Measurements from ENCODE around the gene SLC15A3.

The SLC15A3 gene

GRCh38 chr11:60897496-60897895, 54.5 kb downstream of the SLC15A3 start:
- no peaks in the 10 kb centered on the region for H3K4me1 ChIP-seq (ENCODE audit: insufficient read depth, low read length)
- H3K27me3 ChIP-seq (ENCODE audit: control insufficient read depth in 1 of 2, insufficient read depth in 2 of 2, low read length in 2 of 2), result no peaks in the 10 kb centered on the region
- peaks cover 86% of the 10 kb centered on the region for H3K36me3 ChIP-seq (ENCODE audit: insufficient read depth, low read length)
- no peaks in the 10 kb centered on the region for H3K9me3 ChIP-seq (ENCODE audit: low read length)
- no peak overlapping the region for H3K4me3 ChIP-seq (ENCODE audit: low read depth in 1 of 2, low read length in 2 of 2)
- H3K9ac ChIP-seq (ENCODE audit: low read length), result no peak overlapping the region
- no peak overlapping the region for H3K27ac ChIP-seq (ENCODE audit: low read depth, low read length)

GRCh38 chr11:60895687-60896086, 56.3 kb downstream of the SLC15A3 start:
- Histone ChIP-seq H3K36me3 (ENCODE audit: insufficient read depth, low read length) (peaks cover 80% of the 10 kb centered on the region), H3K9ac (ENCODE audit: low read length) (no peak overlapping the region), H3K9me3 (ENCODE audit: low read length) (no peaks in the 10 kb centered on the region), H3K27me3 (ENCODE audit: control insufficient read depth in 1 of 2, insufficient read depth in 2 of 2, low read length in 2 of 2) (no peaks in the 10 kb centered on the region), H3K4me1 (ENCODE audit: insufficient read depth, low read length) (no peaks in the 10 kb centered on the region), H3K4me3 (ENCODE audit: low read depth in 1 of 2, low read length in 2 of 2) (no peak overlapping the region), H3K27ac (ENCODE audit: low read depth, low read length) (no peak overlapping the region)

- Histone ChIP-seq H3K4me3 (ENCODE audit: low read depth in 1 of 2, low read length in 2 of 2) (no peak overlapping the region), H3K36me3 (ENCODE audit: insufficient read depth, low read length) (peaks cover 56% of the 10 kb centered on the region), H3K27ac (ENCODE audit: low read depth, low read length) (no peak overlapping the region), H3K4me1 (ENCODE audit: insufficient read depth, low read length) (no peaks in the 10 kb centered on the region), H3K27me3 (ENCODE audit: control insufficient read depth in 1 of 2, insufficient read depth in 2 of 2, low read length in 2 of 2) (no peaks in the 10 kb centered on the region), H3K9ac (ENCODE audit: low read length) (no peak overlapping the region), H3K9me3 (ENCODE audit: low read length) (no peaks in the 10 kb centered on the region)
These were observed 60.8 kb downstream of the SLC15A3 start for GRCh38 chr11:60891103-60891741.

- Histone ChIP-seq H3K9ac (ENCODE audit: low read length) (no peak overlapping the region), H3K27ac (ENCODE audit: low read depth, low read length) (no peak overlapping the region), H3K4me1 (ENCODE audit: insufficient read depth, low read length) (no peaks in the 10 kb centered on the region), H3K9me3 (ENCODE audit: low read length) (no peaks in the 10 kb centered on the region), H3K4me3 (ENCODE audit: low read depth in 1 of 2, low read length in 2 of 2) (no peak overlapping the region), H3K27me3 (ENCODE audit: control insufficient read depth in 1 of 2, insufficient read depth in 2 of 2, low read length in 2 of 2) (no peaks in the 10 kb centered on the region), H3K36me3 (ENCODE audit: insufficient read depth, low read length) (peaks cover 50% of the 10 kb centered on the region)
These were observed 61.3 kb downstream of the SLC15A3 start for GRCh38 chr11:60890696-60891095.

- Histone ChIP-seq H3K9me3 (ENCODE audit: low read length) (no peaks in the 10 kb centered on the region), H3K4me3 (ENCODE audit: low read depth in 1 of 2, low read length in 2 of 2) (no peak overlapping the region), H3K36me3 (ENCODE audit: insufficient read depth, low read length) (peaks cover 42% of the 10 kb centered on the region), H3K27me3 (ENCODE audit: control insufficient read depth in 1 of 2, insufficient read depth in 2 of 2, low read length in 2 of 2) (no peaks in the 10 kb centered on the region), H3K4me1 (ENCODE audit: insufficient read depth, low read length) (no peaks in the 10 kb centered on the region), H3K27ac (ENCODE audit: low read depth, low read length) (no peak overlapping the region), H3K9ac (ENCODE audit: low read length) (no peak overlapping the region)
These were observed 62.1 kb downstream of the SLC15A3 start for GRCh38 chr11:60889869-60890311.

- Histone ChIP-seq H3K9ac (ENCODE audit: low read length) (no peak overlapping the region), H3K9me3 (ENCODE audit: low read length) (no peaks in the 10 kb centered on the region), H3K27ac (ENCODE audit: low read depth, low read length) (no peak overlapping the region), H3K4me3 (ENCODE audit: low read depth in 1 of 2, low read length in 2 of 2) (no peak overlapping the region), H3K4me1 (ENCODE audit: insufficient read depth, low read length) (no peaks in the 10 kb centered on the region), H3K36me3 (ENCODE audit: insufficient read depth, low read length) (peaks cover 28% of the 10 kb centered on the region), H3K27me3 (ENCODE audit: control insufficient read depth in 1 of 2, insufficient read depth in 2 of 2, low read length in 2 of 2) (no peaks in the 10 kb centered on the region)
These were observed 64.4 kb downstream of the SLC15A3 start for GRCh38 chr11:60887556-60887955.
